HepG2 (cell line): ENCODE data around the gene MORN5. TPM values are rescaled to one million over a fixed set of nuclear protein-coding genes. Genes with fewer than 3 reads are reported as not detected.

Experiments
- ATAC-seq: fragments of 200-7000 bp; cut with Tn5 transposase; 3 replicates; pipeline ENCODE4 v1.9.1; 2020; ENCODE audit warnings: mild to moderate bottlenecking, moderate library complexity
- BruUV-seq: library from RNA; stranded (reverse); fragments of 400-500 nt; replicated peaks from 2 replicates; lab custom pipeline; 2021; lab: Mats Ljungman, UMichigan
- CTCF ChIA-PET: fragments of 300-600 bp; formaldehyde crosslinking; extraction: SDS; loops from one replicate; lab custom pipeline; 2021; ENCODE audit warnings: low total read pairs, inconsistent platforms, low intra/inter-chr PET ratio; lab: Yijun Ruan, JAX
- POLR2A ChIA-PET: fragments of 350-600 bp; sonication (Branson Sonifier 250); formaldehyde crosslinking; loops from one replicate; lab custom pipeline; 2020; ENCODE audit warnings: antibody characterized with exemption, inconsistent platforms; lab: Yijun Ruan, JAX
- DNase-seq: peaks from one replicate; pipeline ENCODE4 v3.0.0-alpha.2; 2015; ENCODE audit warnings: low spot score
- FAIRE-seq: peaks from 3 replicates; lab custom pipeline; 2011; peaks lifted over from hg19 to GRCh38; lab: Jason Lieb, UNC
- H2AFZ ChIP-seq: one replicate; pipeline ENCODE4 v1.6.1; 2011; ENCODE audit warnings: low read length, inconsistent platforms
- H3K27ac ChIP-seq: fragments of 300-600 bp; 3 replicates; pipeline ENCODE4 v1.8.0; 2011; ENCODE audit warnings: mixed run types, mild to moderate bottlenecking, mixed read lengths, low read length, inconsistent platforms; ENCODE audit not compliant: insufficient read depth; ENCODE audit errors: extremely low read length
- H3K27me3 ChIP-seq, 2 experiments: fragments of 200-600 bp in 1 of 2; 2 replicates in 1 of 2; 3 replicates in 1 of 2; pipeline versions ENCODE4 v1.6.0 to v1.8.0; 2011; ENCODE audit warnings: low read length in 2 of 2, mild to moderate bottlenecking in 2 of 2, moderate library complexity in 2 of 2, inconsistent platforms in 1 of 2; ENCODE audit not compliant: insufficient read depth in 2 of 2, control insufficient read depth in 1 of 2
- H3K36me3 ChIP-seq, 2 experiments: fragments of 200-600 bp in 1 of 2; replicated peaks in 1 of 2; 2 replicates in 1 of 2; 3 replicates in 1 of 2; pipeline versions ENCODE4 v1.5.1 to v1.8.0; 2011; ENCODE audit warnings: low read length in 2 of 2, inconsistent platforms in 1 of 2; ENCODE audit not compliant: insufficient read depth in 2 of 2, control insufficient read depth in 1 of 2
- H3K4me1 ChIP-seq: 2 replicates; pipeline ENCODE4 v1.5.1; 2012; ENCODE audit warnings: low read length, inconsistent platforms; ENCODE audit not compliant: insufficient read depth
- H3K4me2 ChIP-seq: 2 replicates; pipeline ENCODE4 v1.6.0; 2011; ENCODE audit warnings: low read depth, low read length, inconsistent platforms
- H3K4me3 ChIP-seq, 3 experiments: fragments of 200-600 bp in 1 of 3; sonication (generic), shearing (Covaris generic) in 1 of 3; replicated peaks in 1 of 3; 2 replicates each; pipeline ENCODE4 v1.5.1; 2011 to 2016; ENCODE audit warnings: low read length in 3 of 3, inconsistent platforms in 2 of 3, low read depth in 2 of 3, mild to moderate bottlenecking in 2 of 3, control low read depth in 1 of 3, mixed read lengths in 1 of 3; ENCODE audit not compliant: insufficient read depth in 1 of 3
- H3K79me2 ChIP-seq: one replicate; pipeline ENCODE4 v1.6.1; 2011; ENCODE audit warnings: low read length, inconsistent platforms; ENCODE audit not compliant: insufficient read depth
- H3K9ac ChIP-seq: 2 replicates; pipeline ENCODE4 v1.6.0; 2011; ENCODE audit warnings: mild to moderate bottlenecking, low read depth, low read length, inconsistent platforms; ENCODE audit not compliant: insufficient read depth
- H3K9me3 ChIP-seq: 2 replicates; pipeline ENCODE4 v1.5.1; 2012; ENCODE audit warnings: mild to moderate bottlenecking, low read length
- H4K20me1 ChIP-seq: 2 replicates; pipeline ENCODE4 v1.6.0; 2011; ENCODE audit warnings: inconsistent platforms, mild to moderate bottlenecking, low read length, moderate library complexity; ENCODE audit not compliant: insufficient read depth
- CREB1 ChIP-seq, 2 experiments: fragments of 450-650 bp in 1 of 2; IDR thresholded peaks; 2 replicates each; pipeline ENCODE4 v1.6.1; 2016 to 2017; ENCODE audit warnings: control low read depth in 1 of 2, mild to moderate bottlenecking in 1 of 2, missing compliant biosample characterization in 1 of 2, missing genetic modification characterization in 1 of 2
- FOXK1 ChIP-seq: sonication (generic); formaldehyde crosslinking; IDR thresholded peaks from 2 replicates; pipeline ENCODE4 v1.4.0; 2020; ENCODE audit warnings: low read depth, missing genetic modification reagents, borderline replicate concordance
- IRX3 ChIP-seq: sonication (generic); formaldehyde crosslinking; IDR thresholded peaks from 2 replicates; pipeline ENCODE4 v1.8.1; 2023; ENCODE audit warnings: mild to moderate bottlenecking, low read depth, missing genetic modification reagents, borderline replicate concordance
- ISX ChIP-seq: sonication (generic); formaldehyde crosslinking; conservative IDR thresholded peaks from 2 replicates; pipeline ENCODE4 v1.5.0; 2020; ENCODE audit warnings: missing genetic modification reagents
- MYC ChIP-seq: sonication (generic); formaldehyde crosslinking; IDR thresholded peaks from 2 replicates; pipeline ENCODE4 v1.9.0; 2021; ENCODE audit warnings: missing genetic modification reagents, borderline replicate concordance
- PAF1 ChIP-seq: IDR thresholded peaks from 2 replicates; pipeline ENCODE4 v1.6.1; 2016; ENCODE audit warnings: missing genetic modification reagents, missing compliant biosample characterization
- RBAK ChIP-seq: sonication (generic); formaldehyde crosslinking; IDR thresholded peaks from 2 replicates; pipeline ENCODE4 v1.5.1; 2020; ENCODE audit warnings: mild to moderate bottlenecking, missing genetic modification reagents
- RBM22 ChIP-seq: fragments of 200-400 bp; formaldehyde crosslinking; optimal IDR thresholded peaks from 2 replicates; pipeline ENCODE3; 2017; ENCODE audit warnings: mild to moderate bottlenecking, low read length, moderate library complexity
- REPIN1 ChIP-seq: sonication (generic); formaldehyde crosslinking; IDR thresholded peaks from 2 replicates; pipeline ENCODE4 v1.8.0; 2022; ENCODE audit warnings: missing genetic modification reagents, low read depth, mild to moderate bottlenecking, borderline replicate concordance
- REXO4 ChIP-seq: sonication (generic); formaldehyde crosslinking; IDR thresholded peaks from 2 replicates; pipeline ENCODE4 v1.8.0; 2022; ENCODE audit warnings: missing genetic modification reagents, mild to moderate bottlenecking, borderline replicate concordance
- SOX6 ChIP-seq, 2 experiments: fragments of 450-650 bp in 1 of 2; sonication (generic) in 1 of 2; formaldehyde crosslinking in 1 of 2; IDR thresholded peaks; 2 replicates each; pipeline versions ENCODE4 v1.4.0 to v1.6.1; 2017 to 2020; ENCODE audit warnings: antibody characterized with exemption in 1 of 2, mild to moderate bottlenecking in 1 of 2, missing genetic modification reagents in 1 of 2
- SRY ChIP-seq: sonication (generic); formaldehyde crosslinking; IDR thresholded peaks from 2 replicates; pipeline ENCODE4 v1.8.0; 2022; ENCODE audit warnings: mild to moderate bottlenecking, missing genetic modification reagents
- ZBTB39 ChIP-seq: sonication (generic); formaldehyde crosslinking; IDR thresholded peaks from 2 replicates; pipeline ENCODE4 v1.5.0; 2020; ENCODE audit warnings: missing genetic modification reagents
- ZNF33B ChIP-seq: sonication (generic); formaldehyde crosslinking; IDR thresholded peaks from 2 replicates; pipeline ENCODE4 v1.5.1; 2020; ENCODE audit warnings: mild to moderate bottlenecking, missing genetic modification reagents
- ZNF781 ChIP-seq: sonication (generic); formaldehyde crosslinking; IDR thresholded peaks from 2 replicates; pipeline ENCODE4 v1.5.1; 2020; ENCODE audit warnings: borderline replicate concordance, mild to moderate bottlenecking, missing genetic modification reagents; ENCODE audit errors: not compliant biosample characterization
- ZSCAN22 ChIP-seq: sonication (generic); formaldehyde crosslinking; IDR thresholded peaks from 2 replicates; pipeline ENCODE4 v1.4.0; 2020; ENCODE audit warnings: mild to moderate bottlenecking, missing genetic modification reagents
- WGBS: methylation state at CpG from one replicate; pipeline ENCODE4 v1.1.6; 2017; ENCODE audit warnings: low lambda C conversion rate; 5-methylcytosine and 5-hydroxymethylcytosine counted together
- in situ Hi-C: cut with HindIII; loops from 2 replicates; pipeline ENCODE4 v1.10.0; 2017; ENCODE audit warnings: low pct_unique_long_range_greater_than_20kb; ENCODE audit not compliant: extremely low pct_ligation_motif_present
- intact Hi-C: fragments of 100-400 bp; cut with micrococcal nuclease; formaldehyde crosslinking; loops from one replicate; pipeline ENCODE4 v1.10.0; 2022; ENCODE audit not compliant: unreplicated experiment
- polyA plus RNA-seq, 8 experiments: library from polyadenylated mRNA; depleted of rRNA in 3 of 8; stranded (reverse) in 7 of 8; unstranded in 1 of 8; fragments of >200 nt; fragmentation: Illumina TruSeq in 4 of 8; extraction: Trizol in 4 of 8; gene quantifications; 2 replicates each; pipeline versions ENCODE4 v1.2.1 to v1.2.3, GENCODE V29; 2011 to 2016; ENCODE audit warnings: low read depth in 4 of 8, missing spikeins in 1 of 8, mixed read lengths in 1 of 8; ENCODE audit not compliant: insufficient read depth in 1 of 8
- total RNA-seq, 5 experiments: library from RNA; depleted of rRNA; stranded (reverse); fragments of >200 nt; fragmentation: Illumina TruSeq; extraction: Trizol; gene quantifications; 2 replicates each; pipeline ENCODE4 v1.2.3, GENCODE V29; 2016; ENCODE audit warnings: low read depth in 1 of 5

MORN5 gene
- total and polyA plus RNA-seq, 2 of the 13 experiments (the other 11 are each of a cell fraction or from before 2014, with no cell fraction given) = not detected

GRCh38 chr9:122172131-122172530, 12.4 kb downstream of the MORN5 start:
- no peak overlapping the region for H3K9ac ChIP-seq
- H3K4me3 ChIP-seq = no peak overlapping the region
- H3K27ac ChIP-seq = no peak overlapping the region
- no peak for FAIRE-seq
- no peaks in the 10 kb centered on the region for H4K20me1 ChIP-seq
- H3K9me3 ChIP-seq = no peaks in the 10 kb centered on the region
- TF ChIP-seq SRY (CRISPR knock-in tag) (no peak), ZNF781 (CRISPR knock-in tag) (no peak), IRX3 (CRISPR knock-in tag) (no peak), RBM22 (no peak), MYC (no peak), CREB1 (IDR thresholded peaks at IDR 0.05) (no peak), CREB1 (CRISPR knock-in tag; IDR thresholded peaks at IDR 0.05) (no peak), REPIN1 (CRISPR knock-in tag) (no peak), REXO4 (CRISPR knock-in tag) (no peak), PAF1 (CRISPR knock-in tag) (no peak), ZNF33B (CRISPR knock-in tag) (no peak), RBAK (no peak), ZSCAN22 (CRISPR knock-in tag) (no peak), FOXK1 (CRISPR knock-in tag) (no peak), ZBTB39 (CRISPR knock-in tag) (no peak), ISX (CRISPR knock-in tag) (no peak), SOX6 (IDR thresholded peaks at IDR 0.05) (no peak), SOX6 (CRISPR knock-in tag; IDR thresholded peaks at IDR 0.05) (no peak)
- peaks cover 2 to 12% of the 10 kb centered on the region in 2 experiments; a peak in 2 of 5 replicates for H3K27me3 ChIP-seq
- WGBS = 75% methylated on average over 7 of the region's 7 CpGs
- no peak for ATAC-seq
- POLR2A ChIA-PET = interaction anchor here (0.7 kb wide), 1 partner anchor 16 kb away, joined by 3 read pairs; no protein-coding TSS in a partner anchor
- intact Hi-C loops (no loop called here), in situ Hi-C loops (no loop called here)
- no peak overlapping the region for H2AFZ ChIP-seq
- DNase-seq = no peak
- no peaks in the 10 kb centered on the region for H3K79me2 ChIP-seq
- no peaks in the 10 kb centered on the region for H3K36me3 ChIP-seq
- H3K4me2 ChIP-seq = no peak overlapping the region
- no TSS peak for BruUV-seq
- peaks cover 9% of the 10 kb centered on the region for H3K4me1 ChIP-seq
- CTCF ChIA-PET = no interaction called here
